ENCODE measurements around the gene USPL1.

Gene USPL1

DNA sequence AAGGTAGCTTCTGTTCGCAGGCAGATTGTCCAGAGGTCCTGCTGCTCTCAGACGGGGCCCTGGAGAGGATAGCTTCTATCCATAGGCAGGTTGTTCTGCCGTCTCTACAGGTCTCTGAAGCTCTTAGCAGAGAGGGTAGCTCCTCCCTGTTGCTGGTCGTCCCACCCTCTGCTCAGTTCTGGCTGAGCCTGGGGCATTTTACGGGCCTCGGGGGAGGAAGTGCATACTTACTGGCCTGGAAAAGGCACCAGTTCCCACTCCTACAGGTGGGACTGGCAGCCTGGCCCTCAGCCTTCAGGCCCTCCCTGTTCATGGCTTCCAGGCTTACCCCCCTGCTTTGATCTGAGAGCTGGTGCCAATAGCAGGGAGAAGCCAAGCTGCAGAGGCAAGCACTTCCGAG, 42.3 kb downstream of the USPL1 start:
- no peak for DNase-seq (ENCODE audit: low spot score)

DNA sequence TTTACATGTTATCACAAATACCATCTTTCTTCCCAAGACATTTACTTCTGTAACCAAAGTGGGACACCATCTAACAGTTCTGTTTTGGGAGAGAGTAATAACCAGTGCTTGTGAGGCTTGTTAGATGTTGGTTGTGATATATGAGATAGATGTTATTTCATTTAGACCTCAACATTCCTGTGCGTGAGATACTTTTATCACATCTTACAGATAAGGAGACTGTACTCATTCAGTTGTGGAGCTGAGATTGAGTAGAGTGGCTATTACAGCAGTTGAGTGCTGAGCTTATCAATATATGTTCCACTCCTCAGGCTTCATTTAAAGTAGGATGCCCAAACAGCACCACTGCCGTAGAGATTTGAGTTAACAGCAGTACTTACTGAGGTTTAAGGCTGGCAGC, 43.1 kb downstream of the USPL1 start:
- DNase-seq (ENCODE audit: low spot score): no peak

DNA sequence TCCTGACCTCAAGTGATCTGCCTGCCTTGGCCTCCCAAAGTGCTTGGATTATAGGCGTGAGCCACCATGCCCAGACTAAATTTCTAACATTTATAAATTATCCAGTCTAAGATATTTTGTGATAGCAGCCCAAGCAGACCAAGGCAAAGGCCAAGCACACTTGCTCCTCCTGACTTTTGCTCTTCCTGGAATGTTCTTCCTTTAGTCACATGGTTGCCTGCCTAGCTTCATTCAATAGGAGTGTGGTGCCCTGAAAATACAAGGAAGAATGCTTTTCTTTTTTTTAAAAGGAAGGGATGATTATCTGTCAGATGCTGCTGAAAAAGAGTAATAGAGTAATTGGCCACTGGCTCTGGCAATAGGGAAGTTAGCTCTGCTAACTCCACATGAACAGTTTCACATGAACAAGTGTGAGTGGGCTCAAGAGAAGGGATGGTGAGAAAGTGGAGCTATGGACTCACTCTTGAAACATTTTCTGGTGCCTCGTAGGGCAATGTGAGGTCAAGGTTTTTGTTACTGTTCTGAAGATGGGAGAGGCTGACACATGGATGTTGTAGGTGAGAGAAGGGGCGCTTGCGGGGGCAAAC, 47.1 kb downstream of the USPL1 start:
- no peak for DNase-seq (ENCODE audit: low spot score)

DNA sequence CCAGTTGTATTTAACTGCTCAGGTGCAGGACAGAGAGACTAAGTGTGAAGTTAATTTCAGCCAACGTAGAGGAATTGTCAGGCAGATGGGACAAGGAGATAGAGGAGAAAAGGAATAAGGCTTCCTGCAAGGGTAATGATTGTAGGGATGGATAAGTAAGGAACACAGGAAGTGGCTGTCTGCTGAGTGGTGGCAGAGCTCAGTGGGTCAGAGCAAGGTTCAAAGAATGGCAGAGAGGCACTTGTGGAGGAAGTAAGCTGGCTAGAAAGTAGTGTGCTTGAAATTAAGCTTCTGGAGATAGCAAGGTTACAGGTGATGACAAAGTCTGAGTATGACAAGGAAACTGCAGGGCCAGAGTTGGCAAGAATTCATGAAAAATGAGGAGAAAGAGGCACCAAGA, 47.9 kb downstream of the USPL1 start:
- DNase-seq (ENCODE audit: low spot score): no peak

DNA sequence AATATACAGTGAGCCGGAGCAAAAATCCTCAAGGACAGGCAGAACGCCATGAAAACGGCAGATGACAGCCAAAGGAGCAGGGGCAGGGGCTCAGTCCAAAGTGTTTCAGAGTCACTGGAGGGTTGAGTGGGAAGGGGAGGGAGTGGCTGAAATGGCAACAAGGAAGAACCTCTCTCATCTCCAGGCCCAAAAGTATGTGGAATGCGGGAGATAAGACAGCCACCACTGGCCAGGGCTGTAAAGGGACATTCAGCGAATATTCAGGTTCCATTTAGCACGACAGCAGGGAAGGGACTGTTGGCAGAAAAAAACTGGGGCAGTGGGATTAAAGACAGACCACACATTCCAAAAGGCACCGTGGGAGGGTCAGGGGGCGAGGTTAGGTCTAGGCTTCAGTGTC, 48.4 kb downstream of the USPL1 start:
- DNase-seq (ENCODE audit: low spot score): no peak

DNA sequence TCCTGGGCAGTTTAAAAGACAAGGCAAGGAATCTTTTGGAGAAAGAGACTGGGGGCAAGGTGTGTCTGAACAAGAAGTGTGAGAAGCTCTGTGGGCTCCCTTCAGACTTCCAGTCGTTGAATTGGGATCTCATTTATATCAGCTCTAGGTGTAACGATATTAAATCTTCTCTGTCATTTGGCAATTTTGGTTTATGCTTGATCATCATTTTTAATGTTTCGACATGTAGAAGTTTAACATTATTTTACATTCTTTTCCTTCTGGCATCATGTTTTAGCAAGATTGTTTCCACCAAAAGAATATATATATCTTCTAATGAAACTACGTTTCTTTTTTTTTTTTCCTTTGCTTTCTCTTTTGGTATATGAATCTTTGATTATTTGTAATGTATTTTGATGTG, 49.3 kb downstream of the USPL1 start:
- DNase-seq (ENCODE audit: low spot score): no peak

DNA sequence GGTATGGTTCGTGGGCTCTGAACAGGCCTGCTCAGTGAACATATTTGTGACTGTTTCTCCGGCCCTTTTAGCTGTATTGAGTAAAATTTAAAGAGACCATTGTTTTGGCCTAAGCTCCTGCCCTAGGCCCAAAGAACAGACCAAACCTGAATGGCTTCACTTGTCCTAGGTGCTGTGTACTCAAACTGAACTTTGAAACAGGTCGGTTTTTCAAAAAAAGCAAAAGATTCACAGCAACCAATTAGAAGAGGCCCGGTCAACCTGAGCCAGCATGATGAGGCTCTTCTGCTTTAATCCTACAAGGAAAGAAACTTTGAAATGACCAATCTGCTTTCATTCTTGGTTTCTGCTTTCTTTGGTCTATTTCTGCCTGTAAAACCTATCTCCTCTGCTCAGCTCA, 50.6 kb downstream of the USPL1 start:
- no peak for DNase-seq (ENCODE audit: low spot score)

DNA sequence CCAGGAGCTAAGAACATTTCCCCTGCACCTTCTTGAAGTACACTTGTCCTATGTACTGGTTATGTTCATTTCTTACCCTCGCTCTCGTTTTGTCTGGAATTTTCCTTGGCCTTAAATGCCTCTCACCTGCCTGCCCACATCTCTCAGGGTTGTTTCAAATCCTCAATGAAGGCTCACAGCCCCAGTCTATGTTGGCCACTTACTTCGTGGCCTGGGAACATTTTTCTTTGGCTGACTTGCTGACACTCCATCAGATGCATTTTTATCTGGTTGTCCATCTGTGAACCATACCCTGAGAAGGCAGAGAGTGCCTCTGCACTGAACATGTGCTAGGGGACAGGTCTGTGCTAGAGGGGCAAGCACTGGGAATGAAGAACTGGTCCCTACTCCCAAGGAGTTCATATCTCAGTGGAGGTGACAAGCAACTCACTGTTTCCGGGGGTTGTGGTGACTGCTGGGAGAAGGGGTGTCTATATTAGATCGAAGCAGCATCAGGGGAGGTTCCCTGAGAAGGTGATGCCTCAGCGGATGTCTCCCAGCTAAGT, 53.6 kb downstream of the USPL1 start:
- DNase-seq (ENCODE audit: low spot score): no peak

DNA sequence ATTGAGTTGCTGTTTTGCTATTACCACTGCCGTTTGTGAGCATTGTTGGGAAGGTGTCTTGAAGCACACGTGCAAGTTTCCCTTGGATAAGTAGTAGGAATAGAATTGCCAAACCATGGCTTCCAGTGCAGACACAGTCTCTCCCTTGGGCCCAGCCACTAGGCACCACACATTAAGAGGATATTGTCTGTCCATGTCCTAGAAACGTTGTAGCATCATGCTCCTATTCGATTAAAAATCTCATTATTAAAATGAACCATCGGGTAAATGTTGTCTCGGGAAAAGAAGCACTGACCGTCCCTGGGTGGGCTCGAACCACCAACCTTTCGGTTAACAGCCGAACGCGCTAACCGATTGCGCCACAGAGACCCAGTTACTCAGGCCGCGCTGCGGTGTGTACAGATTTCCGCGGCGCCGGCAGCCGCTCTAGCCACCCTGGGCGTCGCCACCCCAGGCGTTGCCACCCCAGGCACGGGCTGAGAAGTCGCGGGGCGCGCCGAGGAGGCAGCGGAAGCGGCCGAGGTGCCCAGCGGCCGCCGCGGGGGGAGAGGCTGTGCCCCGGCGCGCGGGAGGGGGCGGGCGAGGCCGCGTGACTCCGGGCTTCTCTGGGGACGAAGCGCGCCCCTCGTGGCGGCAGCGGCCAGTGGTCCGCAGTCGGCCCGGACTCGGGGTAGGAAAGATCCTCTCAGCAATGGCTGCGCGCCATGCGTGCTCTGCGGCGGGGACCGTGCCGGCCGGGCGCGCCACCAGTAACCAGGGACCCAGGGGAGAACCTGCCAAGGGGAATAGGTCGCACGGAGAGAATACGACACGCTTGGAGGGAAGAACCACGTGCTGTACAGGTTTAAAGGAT, 56.2 kb downstream of the USPL1 start:
- peak; percentile 94 for DNase-seq (ENCODE audit: low spot score)

DNA sequence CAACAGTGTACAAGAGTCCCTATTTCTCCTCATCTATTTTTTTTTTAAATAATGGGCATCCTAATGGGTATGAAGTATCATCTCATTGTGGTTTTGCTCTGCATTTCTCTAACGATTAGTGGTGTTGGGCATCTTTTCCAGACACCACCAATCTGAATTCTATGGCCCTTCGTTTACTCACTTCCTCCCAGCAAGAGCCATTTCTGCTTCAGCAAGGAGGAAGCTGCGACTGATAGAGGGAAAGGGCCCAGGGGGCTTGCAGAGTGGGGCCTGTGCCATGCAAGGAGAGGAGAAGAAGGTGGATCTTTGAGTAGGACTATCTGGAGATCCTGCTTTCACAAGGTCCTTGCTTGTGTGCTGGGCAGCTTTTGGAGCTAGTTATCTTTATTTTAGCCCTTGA, 58.0 kb downstream of the USPL1 start:
- DNase-seq (ENCODE audit: low spot score): no peak

DNA sequence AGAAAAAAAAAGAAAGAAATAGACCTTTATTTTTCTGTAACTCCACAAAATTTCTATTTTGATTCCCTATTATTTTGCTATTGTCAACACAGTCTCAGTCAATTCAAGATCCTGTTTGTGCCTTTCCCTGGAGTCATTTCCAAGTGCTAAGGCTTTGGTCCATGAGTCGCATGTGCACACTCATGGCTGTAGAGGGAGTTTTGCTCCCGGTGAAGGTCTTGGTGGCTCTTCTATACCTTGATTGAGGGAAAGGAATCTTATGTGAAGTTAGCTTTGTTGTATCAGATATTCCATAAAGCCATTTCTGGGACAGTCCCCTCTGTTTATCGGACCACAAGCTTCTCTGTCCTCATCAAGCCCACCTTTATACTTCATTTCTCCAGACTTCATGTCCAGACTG, 59.0 kb downstream of the USPL1 start:
- no peak for DNase-seq (ENCODE audit: low spot score)

DNA sequence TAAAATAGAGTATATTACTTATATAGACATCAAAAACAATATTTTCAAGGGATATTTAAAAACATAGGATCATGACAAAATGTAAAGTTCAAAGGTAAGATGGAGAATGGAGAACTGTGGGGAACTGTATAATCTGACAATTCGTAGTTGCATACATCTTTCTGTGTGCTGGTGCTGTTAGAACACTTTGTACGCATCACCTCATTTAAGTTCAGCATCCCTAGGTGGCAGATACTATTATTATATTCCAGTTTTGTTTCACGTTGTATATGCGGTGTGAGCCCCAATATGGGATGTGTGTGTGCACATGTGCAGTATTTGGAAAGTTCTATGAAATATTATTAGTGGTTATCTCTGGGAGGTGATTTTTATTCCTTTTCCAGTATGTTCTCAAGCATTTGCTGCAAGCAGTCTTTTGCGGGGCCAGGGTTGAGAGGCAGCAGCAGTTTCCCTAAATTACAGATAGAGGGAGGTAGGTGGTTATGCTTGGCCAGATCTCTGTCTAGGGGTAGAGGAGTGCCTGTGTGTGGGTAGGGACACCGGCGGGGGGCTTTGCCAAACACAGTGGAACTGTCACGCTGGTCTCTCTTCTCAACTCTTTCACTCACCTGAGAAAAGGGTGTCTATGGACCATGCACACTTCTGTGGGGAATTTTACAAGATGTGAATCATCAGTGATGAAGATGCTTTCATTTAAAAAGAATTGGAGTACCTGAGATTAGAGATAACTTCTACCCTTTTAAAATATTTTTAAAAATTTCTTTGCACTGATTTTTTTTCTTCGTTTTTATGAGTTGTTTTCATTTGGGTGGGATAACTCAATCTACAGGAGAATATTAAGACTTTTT, 62.0 kb downstream of the USPL1 start:
- DNase-seq (ENCODE audit: low spot score): peak; percentile 42

DNA sequence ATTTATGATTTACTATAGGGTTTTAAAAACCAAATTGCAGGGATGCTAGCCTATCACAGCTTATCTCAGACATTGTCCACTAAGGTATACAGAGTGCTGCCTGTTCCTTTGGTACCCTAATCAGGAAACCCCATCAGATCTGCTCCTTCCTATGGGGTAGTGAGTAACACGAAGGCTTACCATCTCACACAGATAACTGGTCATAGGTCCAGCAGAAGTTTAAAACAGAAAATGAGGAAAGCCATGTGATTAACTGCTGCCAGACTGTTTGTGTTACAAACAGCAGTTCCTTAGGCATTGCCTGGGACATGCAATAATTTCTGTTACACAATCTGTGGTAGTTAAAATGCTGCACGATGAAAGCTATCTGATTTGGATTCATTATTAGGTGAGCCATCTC, 64.1 kb downstream of the USPL1 start:
- DNase-seq (ENCODE audit: low spot score): no peak

DNA sequence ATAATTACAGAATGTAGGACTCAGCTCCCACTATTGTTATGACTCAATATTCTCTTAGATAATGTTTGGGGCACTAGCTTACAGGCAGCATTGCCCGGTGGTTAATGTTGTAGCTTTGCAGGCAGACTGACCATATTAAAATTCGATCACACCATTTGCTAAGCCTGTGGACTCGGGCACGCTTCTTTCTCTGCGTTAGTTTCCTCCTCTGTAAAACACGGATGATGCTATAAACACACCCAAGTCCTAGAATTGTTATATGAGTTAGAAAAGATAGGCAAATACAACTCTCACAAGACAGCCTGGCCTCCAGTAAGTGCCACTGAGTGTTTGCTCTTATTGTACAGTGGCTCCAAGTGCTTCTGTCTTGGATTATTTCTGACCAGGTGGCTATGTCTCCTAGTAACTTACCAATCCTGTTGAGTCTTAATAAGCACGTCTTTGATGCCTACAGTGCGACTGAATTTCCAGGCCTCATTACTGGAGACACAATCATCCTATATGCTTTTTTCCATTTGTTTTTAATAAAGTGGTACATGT, 67.7 kb downstream of the USPL1 start:
- DNase-seq (ENCODE audit: low spot score): no peak

DNA sequence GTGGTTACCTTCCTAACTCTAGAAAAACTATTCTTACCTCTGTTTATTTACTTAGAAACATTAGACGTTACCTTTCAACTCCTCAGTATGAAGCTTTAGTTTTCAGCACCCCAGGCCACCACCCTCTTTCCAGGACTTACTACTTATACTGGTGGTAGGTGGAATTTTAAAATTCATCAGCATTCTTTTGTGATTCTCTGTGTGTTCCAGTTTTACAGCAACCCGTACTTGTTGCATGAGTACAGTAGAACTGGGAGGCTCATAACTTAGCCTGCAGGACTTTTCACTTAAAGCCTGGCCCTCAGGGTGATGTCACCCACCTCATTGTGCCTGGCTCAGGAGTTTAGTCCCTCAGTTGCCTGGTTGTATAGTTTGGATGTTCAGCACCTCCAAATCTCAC, 68.3 kb downstream of the USPL1 start:
- no peak for DNase-seq (ENCODE audit: low spot score)

DNA sequence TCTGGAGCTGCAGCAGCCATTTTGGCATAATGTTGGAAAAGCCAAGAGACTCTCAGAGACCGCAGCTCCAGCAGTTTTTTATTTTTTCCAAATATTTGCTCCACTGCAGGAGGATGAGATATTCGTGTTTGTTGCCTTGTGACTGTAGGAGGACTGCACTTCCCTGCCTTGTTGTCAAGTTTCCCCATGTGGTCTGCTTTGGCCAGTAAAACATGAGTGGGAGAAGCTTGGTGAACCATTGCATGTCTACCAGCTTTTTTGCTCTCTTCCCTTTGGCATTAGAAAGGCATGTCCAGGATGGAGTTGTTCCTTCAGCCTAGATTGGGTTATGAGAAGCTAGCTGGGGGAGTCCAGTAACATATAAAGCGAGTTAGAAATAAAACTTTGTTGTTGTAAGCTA, 69.9 kb downstream of the USPL1 start:
- no peak for DNase-seq (ENCODE audit: low spot score)

DNA sequence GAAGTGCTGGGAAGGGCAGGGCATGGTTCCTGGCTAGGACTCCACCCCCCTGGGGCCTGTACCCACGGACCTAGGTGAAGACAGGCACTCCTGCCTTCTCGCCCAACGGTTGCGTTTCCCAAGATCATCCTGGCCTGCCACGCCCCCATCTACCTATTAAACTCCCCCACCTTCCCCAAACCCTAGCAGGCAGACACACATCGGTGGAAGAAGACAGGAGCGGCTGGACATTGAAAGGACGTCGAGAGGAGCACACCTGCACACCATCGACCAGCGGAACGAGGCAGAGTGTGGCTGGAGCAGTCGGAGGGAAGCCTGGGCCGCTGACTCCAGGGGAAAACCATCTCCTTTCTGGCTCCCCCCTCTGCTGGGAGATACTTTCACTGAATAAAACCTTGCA, 72.0 kb downstream of the USPL1 start:
- no peak for DNase-seq (ENCODE audit: low spot score)

DNA sequence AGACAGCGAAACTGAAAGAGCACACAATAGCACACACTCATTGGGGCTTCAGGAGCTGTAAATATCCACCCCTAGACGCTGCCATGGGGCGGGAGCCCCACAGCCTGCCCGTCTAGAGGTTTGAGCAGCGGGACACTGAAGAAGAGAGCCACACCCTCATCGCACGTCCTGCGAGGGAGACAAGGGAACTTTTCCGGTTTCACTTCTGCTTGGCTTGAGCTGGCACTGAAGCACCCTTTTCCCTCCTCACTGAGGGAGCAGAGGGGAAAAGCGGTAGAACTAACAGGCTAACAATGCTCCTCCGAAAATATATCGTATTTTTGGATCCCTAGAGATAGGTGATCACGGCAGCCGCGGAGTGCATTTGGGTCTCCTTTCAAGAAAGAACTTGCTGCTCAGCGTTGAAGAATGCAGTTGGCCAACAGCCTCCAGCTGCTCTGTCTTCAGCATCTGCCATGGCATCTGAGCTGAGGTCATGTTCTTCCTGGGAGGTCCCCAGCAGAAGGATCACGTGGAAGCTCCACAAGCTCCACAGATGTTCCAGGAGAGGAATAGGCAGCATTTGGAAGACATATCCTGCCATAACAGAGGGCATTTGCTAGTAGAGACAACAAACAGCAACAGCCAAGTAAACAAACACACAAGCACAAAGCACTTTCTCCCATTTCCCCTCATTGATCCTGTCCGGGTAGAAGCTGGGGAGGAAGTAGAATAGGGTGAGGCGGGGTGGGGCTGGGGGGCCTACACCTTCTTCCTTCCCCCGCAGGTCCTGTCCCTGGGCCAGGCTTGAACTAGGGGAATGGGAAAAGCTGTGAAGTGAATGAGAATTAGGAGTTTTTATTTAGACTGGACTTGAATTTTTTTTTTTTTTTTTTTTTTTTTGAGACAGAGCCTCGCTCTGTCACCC, 72.8 kb downstream of the USPL1 start:
- DNase-seq (ENCODE audit: low spot score): no peak

DNA sequence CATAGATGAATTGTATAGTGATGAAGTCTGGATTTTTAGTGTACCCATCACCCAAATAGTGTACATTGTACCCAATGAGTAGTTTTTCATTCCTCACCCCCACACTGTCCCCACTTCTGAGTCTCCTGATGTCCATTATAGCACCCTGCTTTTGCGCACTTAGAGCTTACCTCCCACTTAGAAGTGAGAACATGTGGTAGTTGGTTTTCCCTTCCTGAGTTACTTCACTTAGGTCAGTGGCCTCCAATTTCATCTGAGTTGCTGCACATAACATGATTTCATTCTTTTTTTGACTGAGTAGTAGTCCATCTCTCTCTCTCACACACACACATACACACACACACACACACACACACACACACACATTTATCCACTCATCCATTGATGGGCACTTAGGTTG, 74.4 kb downstream of the USPL1 start:
- no peak for DNase-seq (ENCODE audit: low spot score)

DNA sequence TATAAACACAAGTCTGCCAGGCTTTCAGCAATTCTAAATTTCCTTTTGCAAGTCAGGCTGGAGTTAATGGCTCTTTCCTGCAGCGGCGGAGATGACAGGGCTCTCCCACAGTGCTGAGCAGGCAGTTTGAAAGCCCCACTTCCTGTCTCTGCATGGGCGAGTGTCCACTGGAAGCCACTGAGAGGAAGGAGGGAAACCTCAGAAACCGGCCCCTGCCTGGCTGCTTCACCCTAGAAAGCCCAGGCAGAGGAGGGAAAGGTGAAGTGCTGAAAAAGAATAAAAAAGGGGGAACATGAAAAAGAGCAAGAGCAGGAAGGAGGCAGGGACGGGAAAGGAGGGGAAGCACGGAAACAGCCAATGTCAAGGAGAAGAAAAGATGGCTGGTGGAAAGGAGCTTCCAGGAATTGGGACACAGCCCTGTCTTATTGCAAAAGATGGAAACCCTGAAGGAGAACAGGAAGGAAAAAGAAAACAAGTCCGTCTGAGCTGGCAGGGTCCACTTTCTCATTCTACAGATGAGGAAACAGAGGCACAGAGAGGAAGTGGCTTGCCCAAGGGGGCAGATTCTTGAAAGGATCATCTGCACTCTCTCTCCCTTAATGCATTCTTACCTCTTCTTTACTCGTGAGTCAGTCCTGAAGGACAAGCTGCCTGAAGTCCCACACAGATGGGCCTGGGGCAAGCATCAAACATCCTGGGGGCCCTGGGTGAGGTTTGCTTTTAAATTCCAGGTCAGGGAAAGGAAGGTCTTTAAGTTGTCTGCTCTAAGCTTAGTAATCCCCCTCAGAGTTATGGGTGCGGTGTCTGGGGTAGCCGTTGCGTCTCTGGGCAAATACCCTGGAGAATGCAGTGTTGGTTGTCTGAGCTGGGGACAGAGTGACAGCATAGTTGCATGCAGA, 78.8 kb downstream of the USPL1 start:
- DNase-seq (ENCODE audit: low spot score): peak; percentile 30

Measured in activated CD4-positive, alpha-beta T cell treated with anti-CD3 and anti-CD28 coated beads, Interleukin-2, Interleukin-4, amounts not matched to agents 100 ng/mL and 50 ng/mL, durations not matched to agents 16 hours and 8 hours (primary cell).